ENCODE measurements around the gene SMAD2.

- TF ChIP-seq, protein P1, sequence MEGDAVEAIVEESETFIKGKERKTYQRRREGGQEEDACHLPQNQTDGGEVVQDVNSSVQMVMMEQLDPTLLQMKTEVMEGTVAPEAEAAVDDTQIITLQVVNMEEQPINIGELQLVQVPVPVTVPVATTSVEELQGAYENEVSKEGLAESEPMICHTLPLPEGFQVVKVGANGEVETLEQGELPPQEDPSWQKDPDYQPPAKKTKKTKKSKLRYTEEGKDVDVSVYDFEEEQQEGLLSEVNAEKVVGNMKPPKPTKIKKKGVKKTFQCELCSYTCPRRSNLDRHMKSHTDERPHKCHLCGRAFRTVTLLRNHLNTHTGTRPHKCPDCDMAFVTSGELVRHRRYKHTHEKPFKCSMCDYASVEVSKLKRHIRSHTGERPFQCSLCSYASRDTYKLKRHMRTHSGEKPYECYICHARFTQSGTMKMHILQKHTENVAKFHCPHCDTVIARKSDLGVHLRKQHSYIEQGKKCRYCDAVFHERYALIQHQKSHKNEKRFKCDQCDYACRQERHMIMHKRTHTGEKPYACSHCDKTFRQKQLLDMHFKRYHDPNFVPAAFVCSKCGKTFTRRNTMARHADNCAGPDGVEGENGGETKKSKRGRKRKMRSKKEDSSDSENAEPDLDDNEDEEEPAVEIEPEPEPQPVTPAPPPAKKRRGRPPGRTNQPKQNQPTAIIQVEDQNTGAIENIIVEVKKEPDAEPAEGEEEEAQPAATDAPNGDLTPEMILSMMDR (conservative IDR thresholded peaks at IDR 0.05; ENCODE audit: low read depth, low read length) = no peak
- TF ChIP-seq EZH2 (IDR thresholded peaks at IDR 0.05; ENCODE audit: low read length, unreplicated experiment) (no peak), EZH2phosphoT487 (IDR thresholded peaks at IDR 0.05; ENCODE audit: borderline replicate concordance, low read length) (no peak)
Observed at GRCh38 chr18:47865183-47865582, 65.3 kb downstream of the SMAD2 start.
